GM18520 (cell line): Measurements from ENCODE around the gene GNAI1.
A peak's percentile ranks its signal among the peaks of the same experiment; 100 is the strongest.

Experiments
- ATAC-seq: cut with Tn5 transposase; IDR thresholded peaks from one replicate; pipeline ENCODE4 v1.9.1; 2021; ENCODE audit not compliant: unreplicated experiment

GNAI1 gene

GRCh38 chr7:80131675-80132435 lies 2.8 kb upstream of the GNAI1 start:
- ATAC-seq = no peak

- ATAC-seq = no peak
Observed at GRCh38 chr7:80132594-80132993, 2.0 kb upstream of the GNAI1 start.

GRCh38 chr7:80133361-80134114 lies 1.1 kb upstream of the GNAI1 start:
- ATAC-seq = no peak

GRCh38 chr7:80134115-80134535 lies 506 bp upstream of the GNAI1 start:
- ATAC-seq = no peak

GRCh38 chr7:80135309-80136104 lies 876 bp downstream of the GNAI1 start:
- ATAC-seq = no peak

- peak; percentile 63 for ATAC-seq
Observed at GRCh38 chr7:80136261-80137055, 1.8 kb downstream of the GNAI1 start.

- no peak for ATAC-seq
Observed at GRCh38 chr7:80137410-80137809, 2.8 kb downstream of the GNAI1 start.

- no peak for ATAC-seq
Observed at GRCh38 chr7:80139236-80139635, 4.6 kb downstream of the GNAI1 start.

- ATAC-seq = no peak
Observed at GRCh38 chr7:80140388-80140787, 5.8 kb downstream of the GNAI1 start.

- no peak for ATAC-seq
Observed at GRCh38 chr7:80141376-80141775, 6.7 kb downstream of the GNAI1 start.

GRCh38 chr7:80142853-80143580 lies 8.4 kb downstream of the GNAI1 start:
- ATAC-seq = no peak

GRCh38 chr7:80145780-80146422 lies 11.3 kb downstream of the GNAI1 start:
- no peak for ATAC-seq

GRCh38 chr7:80146545-80147182 lies 12.0 kb downstream of the GNAI1 start:
- no peak for ATAC-seq

- ATAC-seq = no peak
Observed at GRCh38 chr7:80147543-80148391, 13.1 kb downstream of the GNAI1 start.

GRCh38 chr7:80150611-80151273 lies 16.1 kb downstream of the GNAI1 start:
- no peak for ATAC-seq

GRCh38 chr7:80151274-80151665 lies 16.6 kb downstream of the GNAI1 start:
- peak; percentile 72 for ATAC-seq

GRCh38 chr7:80153446-80153845 lies 18.8 kb downstream of the GNAI1 start:
- no peak for ATAC-seq
